MM.1S (cell line): ENCODE data around the gene SPINDOC.

Source experiments
- DNase-seq: peaks from one replicate; pipeline ENCODE4 v3.0.0-alpha.2; 2015
- H2AFZ ChIP-seq: fragments of 300-600 bp; sonication (generic); 2 replicates; pipeline ENCODE4 v1.6.0; 2016; ENCODE audit warnings: antibody characterized with exemption, low read length
- H3F3A ChIP-seq: fragments of 300-600 bp; sonication (generic); 2 replicates; pipeline ENCODE4 v1.6.1; 2016; ENCODE audit warnings: mild to moderate bottlenecking, antibody characterized with exemption, low read length, moderate library complexity, mixed read lengths; ENCODE audit not compliant: insufficient read depth
- H3K27ac ChIP-seq: fragments of 300-600 bp; sonication (generic); 2 replicates; pipeline ENCODE4 v1.5.1; 2016; ENCODE audit warnings: mild to moderate bottlenecking, low read length
- H3K27me3 ChIP-seq: fragments of 300-600 bp; sonication (generic); replicated peaks from 2 replicates; pipeline ENCODE4 v1.6.0; 2016; ENCODE audit warnings: low read length; ENCODE audit not compliant: insufficient read depth
- H3K36me3 ChIP-seq: fragments of 300-600 bp; sonication (generic); replicated peaks from 2 replicates; pipeline ENCODE4 v1.6.1; 2016; ENCODE audit warnings: mild to moderate bottlenecking, low read length, mixed read lengths; ENCODE audit not compliant: insufficient read depth
- H3K4me1 ChIP-seq: fragments of 300-600 bp; sonication (generic); 2 replicates; pipeline ENCODE4 v1.6.1; 2016; ENCODE audit warnings: low read length, mixed read lengths
- H3K4me2 ChIP-seq: fragments of 300-600 bp; sonication (generic); 2 replicates; pipeline ENCODE4 v1.6.0; 2016; ENCODE audit warnings: low read depth, low read length
- H3K4me3 ChIP-seq: fragments of 300-600 bp; sonication (generic); 2 replicates; pipeline ENCODE4 v1.5.1; 2016; ENCODE audit warnings: low read length, mixed read lengths
- H3K79me2 ChIP-seq: fragments of 300-600 bp; sonication (generic); 2 replicates; pipeline ENCODE4 v1.6.1; 2016; ENCODE audit warnings: mixed run types, low read length, mixed read lengths
- H3K9ac ChIP-seq: fragments of 300-600 bp; sonication (generic); 2 replicates; pipeline ENCODE4 v1.6.1; 2016; ENCODE audit warnings: low read length, mixed read lengths
- H3K9me2 ChIP-seq: fragments of 300-600 bp; sonication (generic); replicated peaks from 2 replicates; pipeline ENCODE4 v1.6.1; 2016; ENCODE audit warnings: mild to moderate bottlenecking, low read length, mixed read lengths; ENCODE audit not compliant: insufficient read depth
- H3K9me3 ChIP-seq: fragments of 300-600 bp; sonication (generic); replicated peaks from 2 replicates; pipeline ENCODE4 v1.6.1; 2016; ENCODE audit warnings: mild to moderate bottlenecking, low read length, mixed read lengths; ENCODE audit not compliant: insufficient read depth
- H4K20me1 ChIP-seq: fragments of 300-600 bp; sonication (generic); 2 replicates; pipeline ENCODE4 v1.6.1; 2016; ENCODE audit warnings: mild to moderate bottlenecking, low read length, moderate library complexity, mixed read lengths; ENCODE audit not compliant: insufficient read depth
- CTCF ChIP-seq: fragments of 300-600 bp; sonication (generic); IDR thresholded peaks from 2 replicates; pipeline ENCODE4 v1.5.1; 2016; ENCODE audit warnings: antibody characterized with exemption, low read length, mixed read lengths
- EZH2 ChIP-seq: fragments of 300-600 bp; sonication (generic); optimal IDR thresholded peaks from 2 replicates; pipeline ENCODE3; 2017; ENCODE audit warnings: low read depth, mild to moderate bottlenecking, antibody characterized with exemption, low read length, mixed read lengths
- EZH2phosphoT487 ChIP-seq: fragments of 300-600 bp; sonication (generic); IDR thresholded peaks from 2 replicates; pipeline ENCODE4 v1.6.1; 2018; ENCODE audit warnings: antibody characterized with exemption, low read length

The SPINDOC gene

DNA sequence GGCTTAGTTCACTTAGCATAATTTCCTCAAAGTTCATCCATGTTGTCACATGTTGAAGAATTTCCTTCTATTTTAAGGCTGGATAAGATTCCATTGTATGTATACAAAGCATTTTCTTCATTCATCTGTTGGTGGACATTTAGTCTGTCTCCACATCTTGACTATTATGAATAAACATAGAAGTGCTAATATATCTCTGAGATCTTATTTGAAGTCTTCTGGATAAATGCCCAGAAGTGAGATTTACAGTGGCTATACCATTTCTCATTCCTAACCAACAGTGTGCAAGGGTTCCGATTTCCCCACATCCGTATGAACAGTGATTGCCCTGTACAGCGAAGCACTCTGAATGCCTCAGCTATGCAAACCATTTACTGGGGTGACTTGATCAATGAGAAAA lies 38.1 kb upstream of the SPINDOC start:
- Histone ChIP-seq H3K79me2 (no peaks in the 10 kb centered on the region), H3F3A (0 out of 2 replicates have a peak, but pooled peaks cover under 1% of the 10 kb centered on the region), H3K4me2 (no peak overlapping the region), H3K27me3 (peaks cover 6% of the 10 kb centered on the region), H3K9ac (no peak overlapping the region), H3K9me3 (no peaks in the 10 kb centered on the region), H3K4me3 (no peak overlapping the region), H2AFZ (no peak overlapping the region), H3K9me2 (no peaks in the 10 kb centered on the region), H4K20me1 (no peaks in the 10 kb centered on the region), H3K36me3 (no peaks in the 10 kb centered on the region), H3K4me1 (no peaks in the 10 kb centered on the region), H3K27ac (no peak overlapping the region)
- DNase-seq: no peak
- TF ChIP-seq CTCF: no peak
- TF ChIP-seq EZH2: no peak
- no peak for TF ChIP-seq EZH2phosphoT487

DNA sequence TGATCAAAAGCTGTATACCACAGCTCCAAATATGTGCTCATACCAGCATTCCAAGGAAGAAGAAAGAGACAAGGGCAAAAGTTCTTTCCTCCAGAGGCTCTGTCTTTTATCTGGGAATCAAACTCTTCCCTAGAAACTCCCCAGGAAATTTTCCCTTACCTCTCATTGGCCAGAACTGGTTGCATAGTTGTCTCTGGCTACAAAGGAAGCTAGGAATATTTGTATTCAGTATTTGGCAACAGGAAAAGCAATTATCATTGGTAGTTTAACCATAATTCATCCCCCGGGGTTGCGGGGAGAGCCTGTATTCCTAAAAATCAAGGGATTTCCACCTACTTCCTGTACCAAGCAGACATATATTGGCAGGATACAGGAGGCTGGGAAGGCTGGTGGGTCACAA lies 34.2 kb upstream of the SPINDOC start:
- Histone ChIP-seq H3F3A (no peaks in the 10 kb centered on the region), H3K9ac (no peak overlapping the region), H3K9me3 (no peaks in the 10 kb centered on the region), H2AFZ (no peak overlapping the region), H3K4me1 (no peaks in the 10 kb centered on the region), H3K36me3 (no peaks in the 10 kb centered on the region), H3K9me2 (no peaks in the 10 kb centered on the region), H4K20me1 (no peaks in the 10 kb centered on the region), H3K4me2 (no peak overlapping the region), H3K4me3 (no peak overlapping the region), H3K27me3 (no peaks in the 10 kb centered on the region), H3K79me2 (no peaks in the 10 kb centered on the region), H3K27ac (no peak overlapping the region)
- no peak for TF ChIP-seq EZH2phosphoT487
- no peak for TF ChIP-seq CTCF
- TF ChIP-seq EZH2: no peak
- DNase-seq: no peak

GRCh38 chr11:63782749-63783148 lies 30.5 kb upstream of the SPINDOC start:
- Histone ChIP-seq H3K9me3 (no peaks in the 10 kb centered on the region), H3K27ac (no peak overlapping the region), H3K79me2 (no peaks in the 10 kb centered on the region), H4K20me1 (no peaks in the 10 kb centered on the region), H3F3A (no peaks in the 10 kb centered on the region), H2AFZ (no peak overlapping the region), H3K27me3 (no peaks in the 10 kb centered on the region), H3K9me2 (no peaks in the 10 kb centered on the region), H3K4me2 (no peak overlapping the region), H3K4me1 (no peaks in the 10 kb centered on the region), H3K9ac (no peak overlapping the region), H3K36me3 (no peaks in the 10 kb centered on the region), H3K4me3 (no peak overlapping the region)
- no peak for TF ChIP-seq EZH2phosphoT487
- TF ChIP-seq CTCF: no peak
- no peak for TF ChIP-seq EZH2
- no peak for DNase-seq
